SK-N-SH (cell line): ENCODE results near the gene GRM7. TPM values are rescaled to one million over a fixed set of nuclear protein-coding genes. Genes with fewer than 3 reads are reported as not detected.

Experiments used
- CTCF ChIA-PET: fragments of 300-600, 350-600 bp; formaldehyde crosslinking; extraction: SDS; loops from one replicate; lab custom pipeline; 2021; lab: Yijun Ruan, JAX
- POLR2A ChIA-PET: fragments of 350-600 bp; sonication (Branson Sonifier 250); formaldehyde crosslinking; extraction: SDS; loops from one replicate; lab custom pipeline; 2020; ENCODE audit warnings: antibody characterized with exemption, inconsistent platforms; lab: Yijun Ruan, JAX
- DNase-seq: peaks from one replicate; pipeline ENCODE4 v3.0.0; 2012
- H2AFZ ChIP-seq: fragments of 200-600 bp; sonication (generic); 2 replicates; pipeline ENCODE4 v1.8.1; 2016; ENCODE audit warnings: antibody characterized with exemption, mild to moderate bottlenecking, low read depth
- H3F3A ChIP-seq: fragments of 200-600 bp; sonication (generic); replicated peaks from 2 replicates; pipeline ENCODE3; 2016; ENCODE audit warnings: antibody characterized with exemption, mild to moderate bottlenecking; ENCODE audit not compliant: insufficient read depth
- H3K27ac ChIP-seq, 2 experiments: fragments of 200-500 bp in 1 of 2; fragments of 200-600 bp in 1 of 2; sonication (Bioruptor generic) in 1 of 2; sonication (generic), shearing (Covaris generic) in 1 of 2; 2 replicates each; pipeline versions ENCODE4 v1.5.1 to v1.6.1; 2014 to 2016; ENCODE audit warnings: low read depth in 2 of 2, inconsistent platforms in 1 of 2, low read length in 1 of 2, mild to moderate bottlenecking in 1 of 2, mixed read lengths in 1 of 2
- H3K27me3 ChIP-seq: fragments of 200-600 bp; sonication (generic), shearing (Covaris generic); 2 replicates; pipeline ENCODE4 v1.6.1; 2016; ENCODE audit warnings: mixed run types; ENCODE audit not compliant: insufficient read depth
- H3K36me3 ChIP-seq, 2 experiments: fragments of 200-500 bp in 1 of 2; fragments of 200-600 bp in 1 of 2; sonication (Bioruptor generic) in 1 of 2; sonication (generic) in 1 of 2; replicated peaks in 1 of 2; 2 replicates each; pipeline versions ENCODE3 to v1.5.1; 2014 to 2016; ENCODE audit warnings: low read length in 1 of 2, mild to moderate bottlenecking in 1 of 2; ENCODE audit not compliant: insufficient read depth in 2 of 2, control insufficient read depth in 1 of 2
- H3K4me1 ChIP-seq, 2 experiments: fragments of 200-500 bp in 1 of 2; fragments of 200-600 bp in 1 of 2; sonication (Bioruptor generic) in 1 of 2; sonication (generic), shearing (Covaris generic) in 1 of 2; 2 replicates each; pipeline versions ENCODE4 v1.5.1 to v1.6.1; 2014 to 2016; ENCODE audit warnings: low read depth in 1 of 2, low read length in 1 of 2, mixed run types in 1 of 2; ENCODE audit not compliant: insufficient read depth in 2 of 2, control insufficient read depth in 1 of 2
- H3K4me2 ChIP-seq: fragments of 200-600 bp; sonication (generic), shearing (Covaris generic); 2 replicates; pipeline ENCODE4 v1.6.1; 2017; ENCODE audit warnings: mixed run types
- H3K4me3 ChIP-seq, 2 experiments: fragments of 200-500 bp in 1 of 2; fragments of 200-600 bp in 1 of 2; sonication (Bioruptor generic) in 1 of 2; sonication (generic), shearing (Covaris generic) in 1 of 2; 2 replicates each; pipeline versions ENCODE4 v1.5.1 to v1.8.1; 2014 to 2016; ENCODE audit warnings: low read depth in 2 of 2, inconsistent platforms in 1 of 2, low read length in 1 of 2, mild to moderate bottlenecking in 1 of 2, mixed read lengths in 1 of 2, moderate library complexity in 1 of 2
- H3K79me2 ChIP-seq: fragments of 200-600 bp; sonication (generic); 2 replicates; pipeline ENCODE4 v1.8.1; 2017; ENCODE audit warnings: mild to moderate bottlenecking; ENCODE audit not compliant: insufficient read depth
- H3K9ac ChIP-seq: fragments of 200-600 bp; sonication (generic); 2 replicates; pipeline ENCODE4 v1.6.1; 2017; ENCODE audit warnings: mixed run types
- H3K9me2 ChIP-seq: fragments of 200-600 bp; sonication (generic); 2 replicates; pipeline ENCODE4 v1.6.1; 2017; ENCODE audit warnings: mixed run types
- H3K9me3 ChIP-seq: fragments of 200-600 bp; sonication (generic); 2 replicates; pipeline ENCODE4 v1.6.1; 2017; ENCODE audit warnings: mixed run types, mild to moderate bottlenecking, moderate library complexity
- H4K20me1 ChIP-seq: fragments of 200-600 bp; sonication (generic); 2 replicates; pipeline ENCODE4 v1.6.1; 2017; ENCODE audit warnings: mild to moderate bottlenecking, mixed run types; ENCODE audit not compliant: insufficient read depth
- CHD2 ChIP-seq: fragments of 150-350 bp; IDR thresholded peaks from 2 replicates; pipeline ENCODE4 v1.6.1; 2018; ENCODE audit warnings: low read length; ENCODE audit not compliant: partially characterized antibody
- EP300 ChIP-seq, 2 experiments: IDR thresholded peaks; 2 replicates each; pipeline versions ENCODE4 v1.4.0 to v1.6.1; 2012; ENCODE audit warnings: borderline replicate concordance in 1 of 2, low read depth in 1 of 2, low read length in 1 of 2
- FOSL2 ChIP-seq: IDR thresholded peaks from 2 replicates; pipeline ENCODE4 v1.4.0; 2012; ENCODE audit warnings: low read depth, mild to moderate bottlenecking, moderate library complexity, borderline replicate concordance
- GABPA ChIP-seq: IDR thresholded peaks from 2 replicates; pipeline ENCODE4 v1.4.0; 2012; ENCODE audit warnings: low read depth, mild to moderate bottlenecking
- GATA2 ChIP-seq: sonication (generic); formaldehyde crosslinking; IDR thresholded peaks from 2 replicates; pipeline ENCODE4 v1.5.0; 2020; ENCODE audit warnings: mild to moderate bottlenecking, missing genetic modification reagents
- MAX ChIP-seq: IDR thresholded peaks from 2 replicates; pipeline ENCODE4 v1.4.0; 2012; ENCODE audit warnings: low read depth
- MXI1 ChIP-seq: IDR thresholded peaks from 2 replicates; pipeline ENCODE4 v1.6.1; 2012; ENCODE audit warnings: mild to moderate bottlenecking, low read depth, low read length, improper control_type of control experiment
- NRF1 ChIP-seq: IDR thresholded peaks from 2 replicates; pipeline ENCODE4 v1.6.1; 2012; ENCODE audit warnings: low read depth, mild to moderate bottlenecking, low read length
- REST ChIP-seq: IDR thresholded peaks from 2 replicates; pipeline ENCODE4 v1.6.1; 2012; ENCODE audit warnings: mild to moderate bottlenecking, low read depth, low read length, moderate library complexity
- RFX5 ChIP-seq: IDR thresholded peaks from 2 replicates; pipeline ENCODE4 v1.6.1; 2012; ENCODE audit warnings: mild to moderate bottlenecking, improper control_type of control experiment, low read length
- RXRA ChIP-seq: IDR thresholded peaks from 2 replicates; pipeline ENCODE4 v1.4.0; 2012; ENCODE audit warnings: low read depth, mild to moderate bottlenecking, borderline replicate concordance
- TEAD4 ChIP-seq: IDR thresholded peaks from 2 replicates; pipeline ENCODE4 v1.4.0; 2012; ENCODE audit warnings: mild to moderate bottlenecking, borderline replicate concordance; ENCODE audit not compliant: insufficient read depth
- USF1 ChIP-seq: IDR thresholded peaks from 2 replicates; pipeline ENCODE4 v1.4.0; 2012; ENCODE audit warnings: low read depth, borderline replicate concordance
- USF2 ChIP-seq: fragments of 150-350 bp; IDR thresholded peaks from 2 replicates; pipeline ENCODE4 v1.6.1; 2017; ENCODE audit warnings: antibody characterized with exemption, low read length, low read depth, borderline replicate concordance
- WGBS: methylation state at CpG from one replicate; pipeline ENCODE4 v1.1.6; 2017; ENCODE audit warnings: low lambda C conversion rate; 5-methylcytosine and 5-hydroxymethylcytosine counted together
- polyA plus RNA-seq, 3 experiments: library from polyadenylated mRNA; depleted of rRNA; stranded (reverse); fragments of >200 nt; gene quantifications; 2 replicates each; pipeline ENCODE4 v1.2.3, GENCODE V29; 2012

GRM7 gene
- polyA plus RNA-seq, 1 of the 3 experiments (the other 2 are of a cell fraction), result 0.03 TPM

- Histone ChIP-seq H3K4me2 (no peak overlapping the region), H3K79me2 (no peaks in the 10 kb centered on the region), H2AFZ (no peak overlapping the region), H3K9me3 (no peaks in the 10 kb centered on the region), H3K4me3 (no peak overlapping the region), H3K9me2 (no peaks in the 10 kb centered on the region), H3K36me3 (no peaks in the 10 kb centered on the region), H3F3A (no peaks in the 10 kb centered on the region), H3K27me3 (no peaks in the 10 kb centered on the region), H4K20me1 (no peaks in the 10 kb centered on the region), H3K4me1 (no peaks in the 10 kb centered on the region), H3K9ac (no peak overlapping the region), H3K27ac (no peak overlapping the region)
- 58% methylated on average over 2 of the region's 2 CpGs for WGBS
- TF ChIP-seq RFX5 (no peak), MXI1 (no peak), REST (no peak), EP300 (IDR thresholded peaks at IDR 0.05; ENCODE audit: borderline replicate concordance in 1 of 2, low read depth in 1 of 2, low read length in 1 of 2) (no peak), USF2 (no peak), USF1 (no peak)
- ChIA-PET CTCF (no interaction called here), POLR2A (no interaction called here)
- no peak for DNase-seq
These were observed 414.5 kb downstream of the GRM7 start for GRCh38 chr3:7275396-7275795.

GRCh38 chr3:7280318-7280717, 419.4 kb downstream of the GRM7 start:
- Histone ChIP-seq H3F3A (no peaks in the 10 kb centered on the region), H2AFZ (no peak overlapping the region), H3K9me2 (no peaks in the 10 kb centered on the region), H3K4me1 (no peaks in the 10 kb centered on the region), H3K36me3 (no peaks in the 10 kb centered on the region), H3K4me3 (no peak overlapping the region), H3K27ac (no peak overlapping the region), H3K27me3 (no peaks in the 10 kb centered on the region), H3K9ac (no peak overlapping the region), H3K9me3 (no peaks in the 10 kb centered on the region), H3K4me2 (no peak overlapping the region), H4K20me1 (no peaks in the 10 kb centered on the region), H3K79me2 (no peaks in the 10 kb centered on the region)
- CTCF ChIA-PET, result interaction anchor here (1.5 kb wide), 1 partner anchor 26 kb away, joined by 4 read pairs; no protein-coding TSS in a partner anchor
- TF ChIP-seq EP300 (IDR thresholded peaks at IDR 0.05; ENCODE audit: borderline replicate concordance in 1 of 2, low read depth in 1 of 2, low read length in 1 of 2) (no peak), CHD2 (no peak), GATA2 (CRISPR knock-in tag) (no peak), TEAD4 (no peak), NRF1 (no peak), GABPA (no peak), FOSL2 (no peak), MAX (no peak), RXRA (no peak)
- POLR2A ChIA-PET, result no interaction called here
- DNase-seq, result no peak
- 30% methylated on average over 4 of the region's 4 CpGs for whole genome bisulfite sequencing
